ENCODE measurements around the gene DHX8.

GRCh38 chr17:43543300-43543699 is 59.5 kb downstream of the DHX8 start:
- TF ChIP-seq, protein P1, sequence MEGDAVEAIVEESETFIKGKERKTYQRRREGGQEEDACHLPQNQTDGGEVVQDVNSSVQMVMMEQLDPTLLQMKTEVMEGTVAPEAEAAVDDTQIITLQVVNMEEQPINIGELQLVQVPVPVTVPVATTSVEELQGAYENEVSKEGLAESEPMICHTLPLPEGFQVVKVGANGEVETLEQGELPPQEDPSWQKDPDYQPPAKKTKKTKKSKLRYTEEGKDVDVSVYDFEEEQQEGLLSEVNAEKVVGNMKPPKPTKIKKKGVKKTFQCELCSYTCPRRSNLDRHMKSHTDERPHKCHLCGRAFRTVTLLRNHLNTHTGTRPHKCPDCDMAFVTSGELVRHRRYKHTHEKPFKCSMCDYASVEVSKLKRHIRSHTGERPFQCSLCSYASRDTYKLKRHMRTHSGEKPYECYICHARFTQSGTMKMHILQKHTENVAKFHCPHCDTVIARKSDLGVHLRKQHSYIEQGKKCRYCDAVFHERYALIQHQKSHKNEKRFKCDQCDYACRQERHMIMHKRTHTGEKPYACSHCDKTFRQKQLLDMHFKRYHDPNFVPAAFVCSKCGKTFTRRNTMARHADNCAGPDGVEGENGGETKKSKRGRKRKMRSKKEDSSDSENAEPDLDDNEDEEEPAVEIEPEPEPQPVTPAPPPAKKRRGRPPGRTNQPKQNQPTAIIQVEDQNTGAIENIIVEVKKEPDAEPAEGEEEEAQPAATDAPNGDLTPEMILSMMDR (conservative IDR thresholded peaks at IDR 0.05): no peak
- no peak for TF ChIP-seq ZFX (IDR thresholded peaks at IDR 0.05)

Measured in C4-2B (cell line).